Osteoblast (primary cell): ENCODE measurements around the gene SUGT1. TPM values are rescaled to one million over a fixed set of nuclear protein-coding genes. Genes with fewer than 3 reads are reported as not detected.

Source experiments
- DNase-seq: peaks from one replicate; pipeline ENCODE4 v3.0.0; 2011; ENCODE audit warnings: low spot score, mixed read lengths; ENCODE audit not compliant: insufficient read length; ENCODE audit errors: missing footprints
- H2AFZ ChIP-seq: 2 replicates; pipeline ENCODE4 v1.6.0; 2011; ENCODE audit warnings: mild to moderate bottlenecking, low read length
- H3K27ac ChIP-seq: 2 replicates; pipeline ENCODE4 v1.5.1; 2011; ENCODE audit warnings: mild to moderate bottlenecking, low read depth, low read length, moderate library complexity
- H3K27me3 ChIP-seq: 2 replicates; pipeline ENCODE4 v1.6.0; 2012; ENCODE audit warnings: mild to moderate bottlenecking, control low read depth, inconsistent platforms, low read length, moderate library complexity; ENCODE audit not compliant: insufficient read depth
- H3K36me3 ChIP-seq: 2 replicates; pipeline ENCODE4 v1.5.1; 2011; ENCODE audit warnings: mild to moderate bottlenecking, low read length, control low read depth, moderate library complexity; ENCODE audit not compliant: insufficient read depth
- H3K4me1 ChIP-seq: 2 replicates; pipeline ENCODE4 v1.5.1; 2011; ENCODE audit warnings: mild to moderate bottlenecking, low read length, control low read depth, moderate library complexity; ENCODE audit not compliant: insufficient read depth
- H3K4me2 ChIP-seq: 2 replicates; pipeline ENCODE4 v1.6.0; 2011; ENCODE audit warnings: mild to moderate bottlenecking, low read length; ENCODE audit not compliant: insufficient read depth
- H3K4me3 ChIP-seq: fragments of 200-600 bp; sonication (generic); 3 replicates; pipeline ENCODE4 v1.5.1; 2012; ENCODE audit warnings: mild to moderate bottlenecking, low read length, inconsistent platforms; ENCODE audit not compliant: insufficient read depth
- H3K79me2 ChIP-seq: 2 replicates; pipeline ENCODE4 v1.6.0; 2012; ENCODE audit warnings: mild to moderate bottlenecking, low read length, control low read depth, inconsistent platforms; ENCODE audit not compliant: insufficient read depth
- H3K9me3 ChIP-seq: 2 replicates; pipeline ENCODE4 v1.5.1; 2011; ENCODE audit warnings: low read depth, low read length, control low read depth
- H4K20me1 ChIP-seq: 2 replicates; pipeline ENCODE4 v1.6.0; 2012; ENCODE audit warnings: mild to moderate bottlenecking, low read length, control low read depth; ENCODE audit not compliant: insufficient read depth
- CTCF ChIP-seq: IDR thresholded peaks from 2 replicates; pipeline ENCODE4 v1.5.1; 2011; ENCODE audit warnings: mild to moderate bottlenecking, low read depth, low read length, moderate library complexity; ENCODE audit errors: extremely low read depth
- total RNA-seq: library from RNA; depleted of rRNA; stranded (reverse); fragments of >200 nt; gene quantifications from 2 replicates; pipeline ENCODE4 v1.2.3, GENCODE V29; 2012

The SUGT1 gene
- total RNA-seq, 1 donor, result 30.4 TPM

GRCh38 chr13:52644108-52644507 lies 8.5 kb upstream of the SUGT1 start:
- no peak for TF ChIP-seq CTCF
- Histone ChIP-seq H3K4me3 (no peak overlapping the region), H3K27me3 (no peaks in the 10 kb centered on the region), H3K4me1 (no peaks in the 10 kb centered on the region), H3K9me3 (no peaks in the 10 kb centered on the region), H2AFZ (no peak overlapping the region), H4K20me1 (no peaks in the 10 kb centered on the region), H3K79me2 (no peaks in the 10 kb centered on the region), H3K27ac (no peak overlapping the region), H3K36me3 (no peaks in the 10 kb centered on the region), H3K4me2 (no peak overlapping the region)
- no peak for DNase-seq

DNA sequence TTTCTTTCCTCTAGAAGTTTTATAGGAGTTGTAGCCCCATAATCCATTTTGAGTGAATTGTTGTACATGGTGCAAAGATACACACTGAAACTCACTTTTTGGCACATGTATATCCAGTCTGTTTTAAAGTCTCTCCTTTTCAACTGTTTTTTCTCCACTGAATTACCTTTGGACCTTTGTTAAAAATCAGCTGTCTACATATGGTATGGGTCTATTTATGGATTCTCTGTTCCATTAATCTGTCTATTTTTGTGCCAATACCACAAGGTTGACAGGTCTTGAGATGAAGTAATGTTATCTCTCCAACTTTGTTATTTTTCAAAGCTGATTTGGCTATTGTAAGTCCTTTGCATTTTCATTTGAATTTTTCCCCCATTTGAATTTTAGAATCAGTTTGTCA lies 5.7 kb upstream of the SUGT1 start:
- H3K27me3 ChIP-seq, result no peaks in the 10 kb centered on the region
- peak; percentile 35 for DNase-seq
- no peak overlapping the region for H3K27ac ChIP-seq
- H3K4me2 ChIP-seq, result no peak overlapping the region
- no peak overlapping the region for H2AFZ ChIP-seq
- H3K9me3 ChIP-seq, result no peaks in the 10 kb centered on the region
- H3K36me3 ChIP-seq, result peaks cover 3% of the 10 kb centered on the region
- peaks cover 9% of the 10 kb centered on the region for H3K4me1 ChIP-seq
- no peaks in the 10 kb centered on the region for H4K20me1 ChIP-seq
- H3K4me3 ChIP-seq, result no peak overlapping the region
- no peak for TF ChIP-seq CTCF
- peaks cover 24% of the 10 kb centered on the region for H3K79me2 ChIP-seq

DNA sequence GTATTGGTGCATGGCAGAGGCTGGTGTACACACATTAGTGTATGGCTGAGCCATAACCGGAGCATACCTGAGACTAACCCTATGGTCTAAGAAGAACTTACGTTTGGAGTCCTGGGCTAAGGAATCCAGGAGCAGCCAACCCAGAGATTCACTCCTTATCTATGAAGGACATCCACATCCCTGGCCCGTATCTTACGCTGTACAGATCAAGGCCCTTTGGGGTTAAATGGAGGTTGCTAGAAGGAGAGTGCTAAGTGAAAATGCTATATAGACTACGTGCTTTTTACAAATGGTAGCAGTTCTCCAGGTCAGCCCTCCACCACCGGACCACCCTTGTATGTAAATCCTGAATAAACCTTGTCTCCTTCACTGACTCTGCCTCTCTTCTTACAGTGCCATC lies 1.9 kb upstream of the SUGT1 start:
- no peak for TF ChIP-seq CTCF
- peaks cover 15% of the 10 kb centered on the region for H3K4me1 ChIP-seq
- H3K79me2 ChIP-seq, result peaks cover 54% of the 10 kb centered on the region
- no peaks in the 10 kb centered on the region for H3K9me3 ChIP-seq
- no peaks in the 10 kb centered on the region for H3K27me3 ChIP-seq
- H3K36me3 ChIP-seq, result peaks cover 3% of the 10 kb centered on the region
- H2AFZ ChIP-seq, result no peak overlapping the region
- peak overlapping the region; percentile 84 for H3K4me3 ChIP-seq
- H4K20me1 ChIP-seq, result peaks cover 3% of the 10 kb centered on the region
- peak overlapping the region; percentile 86 for H3K4me2 ChIP-seq
- DNase-seq, result no peak
- H3K27ac ChIP-seq, result peak overlapping the region; percentile 99

DNA sequence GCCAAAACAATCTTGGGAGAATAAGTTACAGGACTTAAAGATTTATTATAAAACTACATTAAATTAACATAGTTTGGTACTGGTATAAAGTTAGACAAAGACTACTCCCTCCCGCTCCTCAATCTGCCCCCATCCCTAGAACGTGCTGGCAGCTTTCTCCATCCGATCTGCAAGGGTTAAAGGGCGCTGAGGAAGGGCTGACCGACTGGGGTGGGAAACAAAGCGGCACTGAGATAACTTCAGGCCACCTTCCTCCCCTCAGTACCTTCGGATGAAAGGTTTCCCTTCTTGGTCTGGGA lies 790 bp upstream of the SUGT1 start:
- peaks cover 12% of the 10 kb centered on the region for H4K20me1 ChIP-seq
- peaks cover 3% of the 10 kb centered on the region for H3K36me3 ChIP-seq
- H2AFZ ChIP-seq, result peak overlapping the region; percentile 94
- no peaks in the 10 kb centered on the region for H3K27me3 ChIP-seq
- no peak for DNase-seq
- TF ChIP-seq CTCF, result no peak
- no peaks in the 10 kb centered on the region for H3K9me3 ChIP-seq
- peak overlapping the region; percentile 86 for H3K4me2 ChIP-seq
- H3K4me3 ChIP-seq, result peak overlapping the region; percentile 84
- peaks cover 15% of the 10 kb centered on the region for H3K4me1 ChIP-seq
- H3K27ac ChIP-seq, result peak overlapping the region; percentile 99
- H3K79me2 ChIP-seq, result peaks cover 65% of the 10 kb centered on the region
